SK-N-SH (cell line): Measurements from ENCODE around the gene LYRM4. TPM values are rescaled to one million over a fixed set of nuclear protein-coding genes. Genes with fewer than 3 reads are reported as not detected.

Experiments
- CTCF ChIA-PET: fragments of 300-600, 350-600 bp; formaldehyde crosslinking; extraction: SDS; loops from one replicate; lab custom pipeline; 2021; lab: Yijun Ruan, JAX
- POLR2A ChIA-PET: fragments of 350-600 bp; sonication (Branson Sonifier 250); formaldehyde crosslinking; extraction: SDS; loops from one replicate; lab custom pipeline; 2020; ENCODE audit warnings: antibody characterized with exemption, inconsistent platforms; lab: Yijun Ruan, JAX
- DNase-seq: peaks from one replicate; pipeline ENCODE4 v3.0.0; 2012
- H2AFZ ChIP-seq: fragments of 200-600 bp; sonication (generic); 2 replicates; pipeline ENCODE4 v1.8.1; 2016; ENCODE audit warnings: antibody characterized with exemption, mild to moderate bottlenecking, low read depth
- H3F3A ChIP-seq: fragments of 200-600 bp; sonication (generic); replicated peaks from 2 replicates; pipeline ENCODE3; 2016; ENCODE audit warnings: antibody characterized with exemption, mild to moderate bottlenecking; ENCODE audit not compliant: insufficient read depth
- H3K27ac ChIP-seq, 2 experiments: fragments of 200-500 bp in 1 of 2; fragments of 200-600 bp in 1 of 2; sonication (Bioruptor generic) in 1 of 2; sonication (generic), shearing (Covaris generic) in 1 of 2; 2 replicates each; pipeline versions ENCODE4 v1.5.1 to v1.6.1; 2014 to 2016; ENCODE audit warnings: low read depth in 2 of 2, inconsistent platforms in 1 of 2, low read length in 1 of 2, mild to moderate bottlenecking in 1 of 2, mixed read lengths in 1 of 2
- H3K27me3 ChIP-seq: fragments of 200-600 bp; sonication (generic), shearing (Covaris generic); 2 replicates; pipeline ENCODE4 v1.6.1; 2016; ENCODE audit warnings: mixed run types; ENCODE audit not compliant: insufficient read depth
- H3K36me3 ChIP-seq, 2 experiments: fragments of 200-500 bp in 1 of 2; fragments of 200-600 bp in 1 of 2; sonication (Bioruptor generic) in 1 of 2; sonication (generic) in 1 of 2; replicated peaks in 1 of 2; 2 replicates each; pipeline versions ENCODE3 to v1.5.1; 2014 to 2016; ENCODE audit warnings: low read length in 1 of 2, mild to moderate bottlenecking in 1 of 2; ENCODE audit not compliant: insufficient read depth in 2 of 2, control insufficient read depth in 1 of 2
- H3K4me1 ChIP-seq, 2 experiments: fragments of 200-500 bp in 1 of 2; fragments of 200-600 bp in 1 of 2; sonication (Bioruptor generic) in 1 of 2; sonication (generic), shearing (Covaris generic) in 1 of 2; 2 replicates each; pipeline versions ENCODE4 v1.5.1 to v1.6.1; 2014 to 2016; ENCODE audit warnings: low read depth in 1 of 2, low read length in 1 of 2, mixed run types in 1 of 2; ENCODE audit not compliant: insufficient read depth in 2 of 2, control insufficient read depth in 1 of 2
- H3K4me2 ChIP-seq: fragments of 200-600 bp; sonication (generic), shearing (Covaris generic); 2 replicates; pipeline ENCODE4 v1.6.1; 2017; ENCODE audit warnings: mixed run types
- H3K4me3 ChIP-seq, 2 experiments: fragments of 200-500 bp in 1 of 2; fragments of 200-600 bp in 1 of 2; sonication (Bioruptor generic) in 1 of 2; sonication (generic), shearing (Covaris generic) in 1 of 2; 2 replicates each; pipeline versions ENCODE4 v1.5.1 to v1.8.1; 2014 to 2016; ENCODE audit warnings: low read depth in 2 of 2, inconsistent platforms in 1 of 2, low read length in 1 of 2, mild to moderate bottlenecking in 1 of 2, mixed read lengths in 1 of 2, moderate library complexity in 1 of 2
- H3K79me2 ChIP-seq: fragments of 200-600 bp; sonication (generic); 2 replicates; pipeline ENCODE4 v1.8.1; 2017; ENCODE audit warnings: mild to moderate bottlenecking; ENCODE audit not compliant: insufficient read depth
- H3K9ac ChIP-seq: fragments of 200-600 bp; sonication (generic); 2 replicates; pipeline ENCODE4 v1.6.1; 2017; ENCODE audit warnings: mixed run types
- H3K9me2 ChIP-seq: fragments of 200-600 bp; sonication (generic); 2 replicates; pipeline ENCODE4 v1.6.1; 2017; ENCODE audit warnings: mixed run types
- H3K9me3 ChIP-seq: fragments of 200-600 bp; sonication (generic); 2 replicates; pipeline ENCODE4 v1.6.1; 2017; ENCODE audit warnings: mixed run types, mild to moderate bottlenecking, moderate library complexity
- H4K20me1 ChIP-seq: fragments of 200-600 bp; sonication (generic); 2 replicates; pipeline ENCODE4 v1.6.1; 2017; ENCODE audit warnings: mild to moderate bottlenecking, mixed run types; ENCODE audit not compliant: insufficient read depth
- CHD2 ChIP-seq: fragments of 150-350 bp; IDR thresholded peaks from 2 replicates; pipeline ENCODE4 v1.6.1; 2018; ENCODE audit warnings: low read length; ENCODE audit not compliant: partially characterized antibody
- ELF1 ChIP-seq: IDR thresholded peaks from 2 replicates; pipeline ENCODE4 v1.4.0; 2012
- EZH2phosphoT487 ChIP-seq: fragments of 200-600 bp; sonication (generic); IDR thresholded peaks from 2 replicates; pipeline ENCODE4 v1.6.1; 2017; ENCODE audit warnings: low read depth, mixed run types, mild to moderate bottlenecking, antibody characterized with exemption, moderate library complexity, borderline replicate concordance
- GABPA ChIP-seq: IDR thresholded peaks from 2 replicates; pipeline ENCODE4 v1.4.0; 2012; ENCODE audit warnings: low read depth, mild to moderate bottlenecking
- NFIC ChIP-seq: IDR thresholded peaks from 2 replicates; pipeline ENCODE4 v1.4.0; 2012; ENCODE audit warnings: borderline replicate concordance
- NRF1 ChIP-seq: IDR thresholded peaks from 2 replicates; pipeline ENCODE4 v1.6.1; 2012; ENCODE audit warnings: low read depth, mild to moderate bottlenecking, low read length
- POLR2AphosphoS5 ChIP-seq: IDR thresholded peaks from 2 replicates; pipeline ENCODE4 v1.6.1; 2012; ENCODE audit warnings: low read depth, low read length
- RCOR1 ChIP-seq: fragments of 150-350 bp; IDR thresholded peaks from 2 replicates; pipeline ENCODE4 v1.6.1; 2017; ENCODE audit warnings: antibody characterized with exemption, low read length
- RFX5 ChIP-seq: IDR thresholded peaks from 2 replicates; pipeline ENCODE4 v1.6.1; 2012; ENCODE audit warnings: mild to moderate bottlenecking, improper control_type of control experiment, low read length
- SIN3A ChIP-seq: IDR thresholded peaks from 2 replicates; pipeline ENCODE4 v1.6.1; 2012; ENCODE audit warnings: low read depth, mild to moderate bottlenecking, low read length, moderate library complexity, borderline replicate concordance
- TEAD4 ChIP-seq: IDR thresholded peaks from 2 replicates; pipeline ENCODE4 v1.4.0; 2012; ENCODE audit warnings: mild to moderate bottlenecking, borderline replicate concordance; ENCODE audit not compliant: insufficient read depth
- YY1 ChIP-seq: IDR thresholded peaks from 2 replicates; pipeline ENCODE4 v1.4.0; 2012; ENCODE audit warnings: low read depth, mild to moderate bottlenecking
- WGBS: methylation state at CpG from one replicate; pipeline ENCODE4 v1.1.6; 2017; ENCODE audit warnings: low lambda C conversion rate; 5-methylcytosine and 5-hydroxymethylcytosine counted together
- polyA plus RNA-seq, 3 experiments: library from polyadenylated mRNA; depleted of rRNA; stranded (reverse); fragments of >200 nt; gene quantifications; 2 replicates each; pipeline ENCODE4 v1.2.3, GENCODE V29; 2012
- TF ChIP-seq, protein P1 (sequence below): IDR thresholded peaks from 2 replicates; pipeline ENCODE4 v1.4.0; 2012; ENCODE audit warnings: low read depth
- TF ChIP-seq, protein P2 (sequence below): IDR thresholded peaks from 2 replicates; pipeline ENCODE4; 2012

The LYRM4 gene
- polyA plus RNA-seq, 1 of the 3 experiments (the other 2 are of a cell fraction): 37.2 TPM

DNA sequence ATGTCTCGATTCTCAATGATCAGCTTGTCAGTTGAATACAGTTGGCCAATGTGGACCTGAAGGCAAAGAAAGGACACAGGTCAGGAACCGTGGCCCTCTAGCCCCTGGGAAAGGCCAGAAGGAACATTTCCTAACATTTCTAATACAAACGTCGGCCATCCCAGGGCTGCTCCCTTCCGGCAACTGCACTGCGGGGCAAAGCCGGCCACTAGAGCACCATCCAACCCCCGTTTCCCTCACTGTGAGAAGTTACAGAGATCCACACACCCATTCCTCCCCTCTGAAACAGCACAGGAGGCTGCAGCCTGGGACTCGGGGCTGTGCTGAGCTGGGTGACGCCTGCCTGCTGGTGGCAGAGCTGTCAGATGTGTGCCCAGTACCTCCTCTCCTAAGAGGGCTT, 151.3 kb downstream of the LYRM4 start:
- Histone ChIP-seq H3K4me2 (no peak overlapping the region), H3K9me3 (no peaks in the 10 kb centered on the region), H3K27ac (no peak overlapping the region), H3K9me2 (no peaks in the 10 kb centered on the region), H4K20me1 (0 out of 2 replicates have a peak, but pooled peaks cover 8% of the 10 kb centered on the region), H3K79me2 (no peaks in the 10 kb centered on the region), H3K4me3 (no peak overlapping the region), H2AFZ (no peak overlapping the region), H3K36me3 (peaks cover 0 to 3% of the 10 kb centered on the region in 2 experiments), H3K27me3 (no peaks in the 10 kb centered on the region), H3F3A (peaks cover 5% of the 10 kb centered on the region), H3K4me1 (no peaks in the 10 kb centered on the region; a peak in 1 of 4 replicates), H3K9ac (no peak overlapping the region)
- CTCF ChIA-PET: no interaction called here
- TF ChIP-seq RCOR1 (no peak), CHD2 (no peak), YY1 (no peak), RFX5 (no peak), GABPA (no peak), TEAD4 (no peak), ELF1 (no peak), NFIC (no peak)
- TF ChIP-seq, protein P1, sequence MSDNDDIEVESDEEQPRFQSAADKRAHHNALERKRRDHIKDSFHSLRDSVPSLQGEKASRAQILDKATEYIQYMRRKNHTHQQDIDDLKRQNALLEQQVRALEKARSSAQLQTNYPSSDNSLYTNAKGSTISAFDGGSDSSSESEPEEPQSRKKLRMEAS: no peak
- POLR2A ChIA-PET: no interaction called here
- WGBS: 98% methylated on average over 6 of the region's 10 CpGs
- no peak for DNase-seq

DNA sequence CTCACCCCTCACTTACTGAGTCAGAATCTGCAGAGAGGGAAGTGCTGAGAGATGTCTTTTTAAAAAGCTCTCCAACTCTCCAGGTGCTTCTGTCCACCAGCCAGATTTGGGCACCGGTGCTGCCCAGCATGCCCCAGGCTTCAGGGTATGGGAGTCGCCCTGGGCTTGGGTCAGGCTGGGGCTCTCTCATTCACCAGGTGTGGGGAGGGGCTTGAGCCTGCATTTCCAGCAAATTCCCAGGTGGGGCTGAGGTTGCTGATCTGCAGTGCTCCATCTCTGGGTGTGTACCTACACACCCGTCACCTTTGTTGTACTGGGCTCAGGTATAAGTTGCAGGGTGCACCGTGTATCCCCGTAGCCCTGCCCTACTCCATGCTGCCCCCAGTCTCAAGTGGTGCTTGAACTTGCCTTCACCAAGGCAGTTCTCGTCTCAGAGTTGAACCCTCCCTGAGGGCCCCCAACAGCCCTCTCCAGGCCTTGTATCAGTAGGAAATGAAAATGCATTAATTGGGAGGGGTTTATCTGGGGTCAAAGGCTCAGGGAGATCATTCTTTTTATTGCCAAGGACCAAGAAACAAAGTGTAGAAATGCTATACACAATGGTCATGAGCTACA, 152.1 kb downstream of the LYRM4 start:
- Histone ChIP-seq H3K9me3 (no peaks in the 10 kb centered on the region), H2AFZ (no peak overlapping the region), H3K27me3 (no peaks in the 10 kb centered on the region), H3K4me2 (no peak overlapping the region), H3K79me2 (no peaks in the 10 kb centered on the region), H3K36me3 (peaks cover 0 to 3% of the 10 kb centered on the region in 2 experiments), H3K9me2 (no peaks in the 10 kb centered on the region), H3K9ac (no peak overlapping the region), H3K27ac (no peak overlapping the region), H3K4me3 (no peak overlapping the region), H4K20me1 (0 out of 2 replicates have a peak, but pooled peaks cover 8% of the 10 kb centered on the region), H3F3A (peaks cover 5% of the 10 kb centered on the region), H3K4me1 (no peaks in the 10 kb centered on the region; a peak in 1 of 4 replicates)
- TF ChIP-seq EZH2phosphoT487 (no peak), NFIC (no peak), NRF1 (no peak), TEAD4 (no peak), POLR2AphosphoS5 (no peak), SIN3A (no peak), ELF1 (no peak), CHD2 (no peak)
- TF ChIP-seq, protein P2, sequence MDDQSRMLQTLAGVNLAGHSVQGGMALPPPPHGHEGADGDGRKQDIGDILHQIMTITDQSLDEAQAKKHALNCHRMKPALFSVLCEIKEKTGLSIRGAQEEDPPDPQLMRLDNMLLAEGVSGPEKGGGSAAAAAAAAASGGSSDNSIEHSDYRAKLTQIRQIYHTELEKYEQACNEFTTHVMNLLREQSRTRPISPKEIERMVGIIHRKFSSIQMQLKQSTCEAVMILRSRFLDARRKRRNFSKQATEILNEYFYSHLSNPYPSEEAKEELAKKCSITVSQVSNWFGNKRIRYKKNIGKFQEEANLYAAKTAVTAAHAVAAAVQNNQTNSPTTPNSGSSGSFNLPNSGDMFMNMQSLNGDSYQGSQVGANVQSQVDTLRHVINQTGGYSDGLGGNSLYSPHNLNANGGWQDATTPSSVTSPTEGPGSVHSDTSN: no peak
- WGBS: 83% methylated on average over 2 of the region's 6 CpGs
- DNase-seq: no peak
- ChIA-PET POLR2A (no interaction called here), CTCF (interaction anchor here (1.8 kb wide), 1 partner anchor 35 kb away, joined by 4 read pairs; no protein-coding TSS in a partner anchor)
